Measurements from ENCODE around the gene APBA3.
"Not testable (repeated sequence)": the region's sequence is repeated elsewhere in the genome, so short reads cannot be mapped to it uniquely, and the experiment has no call there.

APBA3 gene

DNA sequence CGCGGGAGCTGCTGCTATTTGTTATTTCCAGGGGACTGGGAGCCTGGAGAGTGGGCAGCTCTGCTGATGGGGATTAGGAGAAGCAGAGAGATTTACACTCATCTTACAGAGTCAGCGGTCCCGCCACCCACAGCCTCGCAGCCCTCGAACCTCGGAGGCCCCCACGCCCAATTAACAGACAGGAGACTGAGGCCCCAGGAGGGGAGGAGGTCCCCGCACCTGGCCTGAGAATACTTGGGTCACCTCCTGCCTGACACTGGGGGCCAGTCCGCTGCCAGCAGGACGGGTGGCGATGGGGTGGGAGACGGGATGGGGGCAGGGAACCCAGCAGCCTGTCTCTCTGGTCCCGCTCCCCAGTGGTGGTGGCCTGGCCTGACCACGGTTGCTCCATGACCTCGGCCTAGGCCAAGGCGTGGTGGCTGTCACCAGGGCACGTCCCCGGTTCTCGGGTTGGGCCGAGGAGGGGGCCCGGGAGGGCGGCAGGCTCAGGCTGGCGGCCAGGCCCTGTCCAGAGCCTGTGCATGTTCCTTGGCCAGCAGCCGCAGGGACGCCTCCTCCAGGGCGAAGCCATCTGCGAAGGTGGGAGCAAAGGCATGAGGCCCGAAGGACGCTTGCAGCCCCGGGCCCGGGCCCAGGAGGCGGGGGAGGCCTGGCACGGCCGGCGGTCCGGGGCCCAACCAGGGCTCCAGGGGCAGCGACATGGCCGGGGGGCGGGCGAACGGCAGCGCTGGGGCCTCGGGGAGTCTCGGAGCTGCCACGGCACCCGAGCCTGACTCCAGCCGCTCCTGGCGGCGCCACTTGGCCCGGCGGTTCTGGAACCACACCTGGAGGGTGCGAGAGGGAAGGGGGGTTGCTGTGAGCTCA, 8.9 kb upstream of the APBA3 start:
- no peak for FAIRE-seq

DNA sequence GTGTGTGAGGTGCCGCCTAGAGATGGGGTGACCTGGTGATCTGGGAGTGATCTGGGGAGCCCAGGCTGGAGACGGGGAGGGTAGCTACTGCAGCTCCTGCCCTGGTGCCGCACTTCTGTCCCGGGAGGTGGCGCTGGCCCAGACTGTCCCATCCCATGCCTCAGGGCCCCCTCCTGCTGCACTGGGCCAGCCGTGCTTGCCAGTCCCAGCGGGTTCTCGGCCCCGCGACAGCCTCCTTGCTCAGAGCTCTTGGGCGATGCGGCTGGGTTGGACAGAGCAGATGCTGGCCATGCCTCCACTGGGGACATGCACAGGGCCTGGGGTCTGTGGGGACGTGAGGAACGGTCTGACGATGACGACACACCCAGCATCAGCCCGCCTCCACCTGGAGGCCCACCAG, 8.0 kb upstream of the APBA3 start:
- FAIRE-seq = no peak

DNA sequence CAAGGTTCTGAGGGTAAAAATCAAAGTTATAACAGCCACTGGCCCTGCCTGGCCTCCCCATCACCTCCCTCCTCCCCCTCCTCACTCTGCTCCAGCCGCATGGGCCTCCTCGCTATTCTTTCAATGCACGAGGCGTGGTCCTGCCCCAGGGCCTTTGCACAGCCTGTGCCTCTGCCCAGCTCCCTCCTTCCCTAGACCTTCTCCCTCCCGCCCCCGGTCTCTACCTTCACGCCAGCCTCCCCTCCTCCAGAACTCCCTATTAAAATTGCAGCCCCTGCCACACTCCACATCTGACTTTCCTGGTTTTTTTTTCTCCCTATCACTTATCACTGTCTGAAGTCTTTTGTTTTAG, 7.2 kb upstream of the APBA3 start:
- FAIRE-seq = no peak

DNA sequence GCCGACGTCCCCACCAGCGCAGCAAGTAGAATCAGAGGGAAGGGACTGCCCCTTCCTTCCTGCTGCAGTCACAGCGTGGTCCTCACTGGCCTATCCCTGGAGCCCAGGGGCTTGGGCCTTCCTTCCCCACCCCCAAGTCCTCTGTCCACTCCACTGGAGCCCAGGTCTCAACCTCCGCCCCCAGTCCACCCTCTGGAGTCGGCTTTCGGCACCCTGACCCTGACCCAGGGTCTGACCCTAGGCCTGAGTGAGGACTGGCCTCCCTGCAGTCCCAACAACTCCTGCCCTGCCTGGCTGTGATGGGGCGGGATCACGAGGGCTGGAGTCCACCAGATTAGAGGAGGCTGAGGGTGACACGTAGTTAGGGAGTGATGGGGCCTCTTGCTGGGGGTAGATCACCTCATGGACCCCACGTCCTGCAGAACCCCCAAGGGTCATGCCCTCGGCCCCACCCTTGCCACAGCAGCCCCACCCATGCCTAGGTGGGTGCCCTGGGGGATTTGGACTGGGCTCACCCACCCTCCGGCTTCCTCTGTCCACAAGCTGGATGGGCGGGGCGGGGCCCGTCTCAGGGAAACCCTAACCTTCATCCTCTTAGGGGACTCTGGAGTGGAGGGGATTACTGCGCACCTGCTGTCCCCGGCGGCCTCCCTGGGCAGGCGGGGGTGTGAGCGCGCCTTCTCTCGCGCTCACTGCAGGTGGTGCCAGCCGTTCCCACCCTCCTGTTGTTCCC, 6.7 kb upstream of the APBA3 start:
- no peak for FAIRE-seq

DNA sequence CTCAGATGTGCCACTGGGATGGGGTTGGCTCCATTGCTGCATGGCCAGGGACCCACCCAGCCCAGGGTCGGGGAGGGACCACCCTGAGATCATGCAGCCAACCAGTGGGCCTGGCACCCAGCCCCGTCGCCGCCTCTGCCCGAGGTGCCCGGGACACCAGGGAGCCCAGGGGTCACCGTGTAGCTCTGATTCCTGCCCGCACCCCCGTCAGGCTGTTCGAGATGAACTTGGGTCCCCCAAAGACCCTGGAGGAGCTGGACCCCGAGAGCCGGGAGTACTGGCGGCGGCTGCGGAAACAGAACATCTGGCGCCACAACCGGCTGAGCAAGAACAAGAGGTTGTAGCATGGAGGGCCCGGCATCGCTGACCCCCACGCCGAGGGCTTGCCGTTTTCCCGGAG, 5.6 kb upstream of the APBA3 start:
- no peak for FAIRE-seq

DNA sequence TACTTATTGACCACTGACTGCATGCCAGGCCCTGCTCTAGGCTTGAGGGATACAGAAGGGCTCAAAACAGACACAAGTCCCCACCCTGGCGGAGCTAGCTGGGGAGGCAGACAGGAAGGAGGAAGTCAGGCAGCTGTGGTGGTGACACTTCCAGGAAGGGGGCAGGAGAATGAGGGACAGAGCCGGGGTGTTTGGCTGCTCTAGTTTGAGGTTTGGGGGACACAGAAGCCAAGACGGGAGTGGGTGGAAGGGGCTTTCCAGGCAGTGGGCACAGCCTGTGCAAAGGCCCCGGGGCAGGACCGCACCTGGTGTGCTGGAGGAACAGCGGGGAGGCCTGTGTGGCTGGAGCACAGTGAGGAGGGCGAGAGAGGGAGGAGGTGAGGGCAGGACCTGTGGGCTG, 5.0 kb upstream of the APBA3 start:
- FAIRE-seq = no peak

DNA sequence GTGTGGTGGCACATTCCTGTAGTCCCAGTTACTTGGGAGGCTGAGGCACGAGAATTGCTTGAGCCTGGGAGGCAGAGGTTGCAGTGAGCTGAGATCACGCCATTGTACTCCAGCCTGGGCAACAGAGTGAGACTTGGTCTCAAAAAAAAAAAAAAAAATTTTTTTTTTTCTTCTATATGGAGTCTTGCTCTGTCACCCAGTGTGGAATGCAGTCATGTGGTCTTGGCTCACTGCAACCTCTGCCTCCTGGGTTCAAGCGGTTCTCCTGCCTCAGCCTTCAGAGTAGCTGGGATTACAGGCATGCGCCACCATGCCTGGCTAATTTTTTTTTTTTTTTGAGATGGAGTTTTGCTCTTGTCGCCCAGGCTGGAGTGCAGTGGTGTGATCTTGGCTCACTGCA, 4.3 kb upstream of the APBA3 start:
- FAIRE-seq = not testable (repeated sequence)

DNA sequence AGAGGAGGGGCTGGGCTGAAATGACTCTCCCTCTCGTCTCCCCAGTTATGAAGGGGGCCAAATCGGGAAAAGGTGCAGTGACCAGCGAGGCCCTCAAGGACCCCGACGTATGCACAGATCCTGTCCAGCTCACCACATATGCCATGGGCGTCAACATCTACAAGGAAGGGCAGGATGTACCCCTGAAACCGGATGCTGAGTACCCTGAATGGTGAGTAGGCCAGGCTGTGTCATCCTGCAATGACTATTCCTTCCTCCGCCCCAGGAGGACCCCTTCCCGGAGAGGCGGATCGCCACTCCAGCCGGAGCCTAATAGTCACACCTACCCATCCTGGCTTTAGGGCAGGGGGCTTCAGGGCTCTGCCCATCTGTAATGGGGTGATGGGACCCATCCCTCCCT, 3.6 kb upstream of the APBA3 start:
- FAIRE-seq = no peak

DNA sequence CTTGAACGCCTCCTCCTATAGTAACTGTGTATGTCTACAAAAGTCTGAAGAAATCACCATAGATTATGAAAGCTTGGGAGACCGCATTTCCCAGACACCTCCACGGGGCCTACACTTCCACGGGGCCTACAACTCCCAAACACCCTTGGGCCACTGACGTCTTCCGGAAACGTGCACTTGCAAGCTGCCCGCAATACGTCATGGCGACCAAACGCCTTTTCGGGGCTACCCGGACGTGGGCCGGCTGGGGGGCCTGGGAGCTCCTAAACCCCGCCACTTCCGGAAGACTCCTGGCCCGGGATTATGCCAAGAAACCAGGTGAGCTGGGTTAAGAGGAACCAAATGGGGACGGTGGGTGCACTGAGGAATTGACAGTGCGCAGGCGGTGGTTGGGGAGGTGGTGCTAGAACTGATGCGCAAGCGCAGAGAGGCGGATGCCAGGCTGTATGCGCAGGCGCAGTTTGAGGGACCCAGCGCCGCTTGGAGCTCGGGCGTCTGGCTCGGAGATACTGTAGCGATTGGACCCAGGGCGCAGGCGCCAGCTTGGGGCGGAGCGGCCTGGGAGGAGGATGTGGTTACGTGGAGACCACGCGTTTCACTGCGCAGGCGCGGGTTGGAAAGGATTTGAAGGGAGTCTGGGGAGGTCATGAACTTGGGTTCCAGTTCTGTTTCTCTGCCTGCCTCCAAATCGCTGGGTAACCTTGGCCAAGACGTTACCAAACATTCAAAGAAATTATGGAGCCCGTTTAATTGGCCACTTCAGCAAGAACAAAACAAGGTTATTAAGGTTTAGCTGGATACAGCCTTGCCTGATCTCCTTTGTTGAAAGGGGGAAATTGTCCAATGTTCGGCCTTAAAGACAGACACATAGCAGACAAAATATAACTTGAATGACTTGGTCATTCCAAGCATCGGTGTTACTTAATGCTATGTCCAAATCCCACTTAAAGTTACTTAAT, 1.3 kb upstream of the APBA3 start, which contains the start of gene MRPL54:
Gene MRPL54 (plus strand): TSS at position 182 of the 959 bp plus-strand sequence. CDS start 19 bp downstream, at position 201.
- peak; percentile 73 for FAIRE-seq

DNA sequence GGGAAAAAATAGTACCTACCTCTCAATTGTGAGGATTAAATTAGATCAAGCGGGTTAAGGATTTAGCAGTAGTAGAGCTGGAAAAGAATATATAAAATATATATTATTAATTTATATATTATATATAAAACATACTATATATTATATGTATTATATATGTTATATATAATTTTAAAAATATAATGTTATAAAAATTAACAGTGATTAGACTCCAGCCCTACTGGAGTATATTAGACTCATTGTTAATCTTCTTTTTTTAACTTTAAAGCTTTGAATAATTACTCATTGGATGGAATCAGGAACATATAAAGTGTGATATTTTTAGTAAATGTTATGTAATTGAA, 610 bp upstream of the APBA3 start:
- FAIRE-seq = no peak

DNA sequence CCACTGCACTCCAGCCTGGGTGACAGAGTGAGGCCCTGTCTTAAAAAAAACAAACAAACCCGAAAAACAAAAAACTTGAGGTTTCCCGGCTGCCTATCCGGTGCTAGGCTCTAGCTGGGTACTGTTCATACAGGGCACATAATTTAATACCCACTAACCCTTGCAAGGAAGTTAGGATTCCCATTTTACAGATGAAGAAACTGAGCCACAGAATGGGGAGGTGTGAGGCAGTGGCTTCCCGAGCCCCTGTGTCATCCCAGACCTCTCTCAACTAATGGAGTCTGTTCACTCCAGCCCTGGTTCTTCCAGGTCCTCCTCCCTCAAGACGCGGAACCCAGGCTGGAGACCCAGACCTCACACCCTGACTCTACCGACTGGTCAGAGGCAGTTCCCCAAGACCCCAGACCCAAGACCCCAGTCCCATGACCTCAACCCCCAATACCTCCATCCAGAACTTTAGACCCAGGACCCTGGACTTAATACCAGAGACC, 576 bp downstream of the APBA3 start:
- no peak for FAIRE-seq

DNA sequence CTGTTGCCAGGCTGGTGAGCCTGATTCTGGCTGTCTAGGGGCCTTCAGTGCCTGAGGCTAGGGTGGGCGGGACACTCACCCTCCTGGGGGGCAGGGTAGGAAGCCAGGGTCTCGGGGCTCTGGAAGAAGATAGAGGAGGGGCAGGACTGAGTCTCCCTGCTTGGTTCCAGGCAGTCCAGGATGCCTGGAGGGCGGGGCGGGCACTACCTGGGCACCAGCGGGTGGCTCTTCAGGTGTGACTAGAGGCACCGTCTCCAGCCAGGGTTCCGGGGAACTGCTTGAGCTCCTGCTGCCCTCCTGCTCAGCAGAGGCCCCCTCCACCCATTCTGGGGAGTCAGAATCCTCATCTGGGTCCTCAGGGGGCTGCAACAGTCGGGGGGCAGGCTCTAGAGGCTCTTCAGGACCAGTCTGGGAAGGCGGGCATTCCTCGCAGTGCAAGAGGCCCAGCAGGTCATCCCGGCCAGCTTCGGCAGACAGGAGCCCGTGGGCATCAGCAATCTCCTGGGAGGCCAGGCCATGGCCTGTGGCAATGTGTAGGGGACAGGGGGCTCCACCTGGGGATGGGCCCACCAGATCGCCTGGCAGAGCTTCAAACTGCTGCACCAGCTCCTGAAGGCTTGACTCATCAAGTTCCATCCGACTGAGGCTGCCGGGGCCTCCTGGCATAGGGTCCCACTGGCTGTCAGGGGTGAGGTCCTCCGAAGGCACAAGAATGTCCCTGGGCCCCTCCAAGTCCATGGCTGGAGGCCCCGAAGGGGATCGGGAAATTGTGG, 1.8 kb downstream of the APBA3 start:
- no peak for FAIRE-seq

DNA sequence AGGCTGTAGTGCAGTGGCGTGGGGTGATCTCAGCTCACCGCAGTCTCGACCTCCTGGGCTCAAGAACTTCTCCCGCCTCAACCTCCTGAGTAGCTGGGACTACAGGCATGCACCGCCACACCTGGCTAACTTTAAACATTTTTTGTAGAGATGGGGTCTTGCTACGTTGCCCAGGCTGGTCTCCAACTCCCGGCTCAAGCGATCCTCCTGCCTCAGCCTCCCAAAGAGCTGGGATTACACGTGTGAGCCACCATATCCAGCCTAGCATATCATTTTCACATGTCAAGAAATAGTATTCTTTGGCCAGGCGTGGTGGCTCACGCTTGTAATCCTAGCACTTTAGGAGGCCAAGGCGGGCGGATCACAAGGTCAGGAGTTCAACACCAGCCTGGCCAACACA, 3.2 kb downstream of the APBA3 start:
- not testable (repeated sequence) for FAIRE-seq

DNA sequence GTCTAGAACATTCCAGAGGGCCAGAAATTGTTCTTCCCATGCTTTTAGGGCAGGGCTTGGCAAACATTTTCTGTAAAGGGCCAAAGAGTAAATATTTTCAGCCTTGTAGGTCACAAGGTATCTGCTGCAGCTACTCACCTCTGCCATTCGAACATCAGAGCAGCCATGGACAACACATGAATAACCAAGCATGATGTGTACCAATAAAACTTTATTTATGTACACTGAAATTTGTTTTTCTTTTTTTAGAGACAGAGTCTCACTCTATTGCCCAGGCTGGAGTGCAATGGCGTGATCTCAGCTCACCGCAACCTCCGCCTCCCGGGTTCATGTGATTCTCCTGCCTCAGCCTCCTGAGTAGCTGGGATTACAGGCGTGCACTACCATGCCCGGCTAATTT, 3.8 kb downstream of the APBA3 start:
- not testable (repeated sequence) for FAIRE-seq

DNA sequence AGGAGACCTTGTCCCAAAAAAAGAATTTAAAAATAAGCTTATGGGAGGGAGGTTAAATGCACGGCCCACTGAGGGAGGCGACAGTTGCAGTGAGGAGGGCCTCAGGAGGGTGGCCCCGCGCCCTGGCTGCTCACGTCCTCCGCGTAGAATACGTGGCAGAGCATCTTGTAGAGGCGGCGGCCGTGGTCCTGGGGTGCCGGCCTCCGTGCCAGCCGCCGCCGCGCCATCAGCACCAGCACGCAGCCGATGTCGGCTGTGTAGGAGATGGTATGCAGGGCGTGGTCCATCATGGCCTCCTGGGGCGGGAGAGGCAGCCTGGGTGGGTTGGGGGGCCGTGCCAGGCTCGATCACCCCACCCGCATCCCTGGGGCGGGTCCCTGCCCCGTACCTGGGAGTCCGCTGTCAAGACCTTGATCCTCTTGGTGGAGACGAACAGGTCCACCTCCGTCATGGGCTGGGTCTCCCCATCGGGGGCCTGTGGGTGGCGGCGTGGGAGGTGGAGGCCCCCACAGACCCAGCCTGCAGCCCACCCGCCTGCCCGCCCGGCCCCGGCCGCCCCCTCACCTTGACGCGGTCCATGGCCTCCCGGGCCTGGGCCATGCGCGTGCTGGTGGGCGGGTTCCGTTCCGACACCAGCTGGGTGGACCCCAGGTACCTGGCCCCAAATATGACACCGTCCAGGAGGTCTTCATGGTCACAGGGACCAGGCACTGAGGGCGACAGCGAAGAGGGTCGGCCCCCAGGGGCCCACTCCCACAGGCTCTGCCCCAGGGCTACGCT, 7.7 kb downstream of the APBA3 start:
- no peak for FAIRE-seq

DNA sequence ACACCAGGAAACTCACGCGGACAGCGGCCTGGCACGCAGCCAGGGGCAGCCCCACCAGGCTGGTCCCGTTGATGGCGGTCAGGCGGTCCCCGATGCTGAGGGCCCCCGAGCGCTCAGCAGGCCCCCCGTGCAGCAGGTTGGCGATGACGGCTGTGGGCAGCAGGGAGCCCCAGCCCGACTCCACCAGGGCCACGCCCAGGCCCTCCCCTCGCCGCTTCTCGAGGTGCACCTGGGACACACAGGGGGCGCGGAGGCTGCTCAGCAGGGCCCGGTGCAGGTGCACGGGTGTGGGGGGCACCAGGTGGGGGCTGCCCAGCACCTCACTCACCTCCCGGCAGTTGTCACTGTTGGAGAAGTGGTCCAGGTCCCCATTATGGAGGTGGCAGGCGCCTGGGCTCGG, 9.0 kb downstream of the APBA3 start:
- FAIRE-seq = no peak

DNA sequence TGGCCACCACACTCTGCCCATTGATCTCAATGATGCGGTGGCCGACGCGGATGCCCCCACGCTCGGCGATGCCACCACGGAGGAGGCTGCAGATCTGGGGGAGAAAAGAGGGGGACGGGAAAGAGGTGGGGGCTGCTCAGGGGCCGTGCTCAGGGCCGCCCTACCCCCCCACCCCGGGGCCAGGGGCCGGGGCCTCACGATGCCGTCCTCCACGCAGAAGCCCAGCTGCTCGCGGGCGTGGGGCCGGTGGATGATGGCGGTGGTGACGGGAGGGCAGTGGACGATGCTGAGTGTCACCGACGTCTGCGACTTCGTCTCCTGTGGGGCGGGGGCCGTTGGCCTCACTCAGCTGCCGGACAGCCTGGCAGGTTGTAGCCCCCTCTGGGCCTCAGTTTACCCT, 10.3 kb downstream of the APBA3 start:
- FAIRE-seq = no peak

DNA sequence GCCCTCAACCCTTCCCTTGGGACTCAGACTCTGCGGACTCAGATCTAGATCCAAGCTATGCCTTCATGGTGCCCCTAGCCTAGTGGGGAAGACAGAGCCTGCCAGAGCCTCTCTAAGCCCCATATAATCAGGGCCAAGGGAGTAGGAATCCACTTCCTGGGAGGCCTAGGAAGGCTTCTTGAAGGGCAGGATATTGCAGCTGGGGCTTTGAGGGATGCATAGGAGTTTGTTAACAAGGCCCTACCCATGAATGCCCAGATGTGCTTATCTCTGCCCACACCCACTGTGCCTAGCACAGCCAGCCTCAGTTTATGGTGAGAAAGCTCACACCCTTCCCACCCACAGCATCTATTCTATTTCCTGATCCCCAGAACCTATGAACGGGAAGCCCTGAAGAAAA, 11.3 kb downstream of the APBA3 start:
- FAIRE-seq = no peak

DNA sequence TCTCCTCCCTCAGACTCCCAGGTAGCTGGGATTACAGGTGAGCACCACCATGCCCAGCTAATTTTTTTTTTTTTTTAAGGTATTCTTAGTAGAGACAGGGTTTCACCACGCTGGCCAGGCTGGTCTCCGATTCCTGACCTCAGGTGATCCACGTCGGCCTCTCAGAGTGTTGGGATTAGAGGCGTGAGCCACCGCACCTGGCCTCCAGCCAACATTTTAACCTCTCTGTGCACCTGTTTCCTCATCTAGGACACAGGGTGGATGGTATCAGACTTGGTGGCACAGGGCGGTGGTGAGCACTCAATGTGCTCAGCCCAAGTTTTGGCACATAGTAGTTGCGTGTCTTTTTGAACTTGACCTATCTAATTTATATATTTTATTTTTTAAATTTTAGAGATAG, 12.5 kb downstream of the APBA3 start:
- no peak for FAIRE-seq

DNA sequence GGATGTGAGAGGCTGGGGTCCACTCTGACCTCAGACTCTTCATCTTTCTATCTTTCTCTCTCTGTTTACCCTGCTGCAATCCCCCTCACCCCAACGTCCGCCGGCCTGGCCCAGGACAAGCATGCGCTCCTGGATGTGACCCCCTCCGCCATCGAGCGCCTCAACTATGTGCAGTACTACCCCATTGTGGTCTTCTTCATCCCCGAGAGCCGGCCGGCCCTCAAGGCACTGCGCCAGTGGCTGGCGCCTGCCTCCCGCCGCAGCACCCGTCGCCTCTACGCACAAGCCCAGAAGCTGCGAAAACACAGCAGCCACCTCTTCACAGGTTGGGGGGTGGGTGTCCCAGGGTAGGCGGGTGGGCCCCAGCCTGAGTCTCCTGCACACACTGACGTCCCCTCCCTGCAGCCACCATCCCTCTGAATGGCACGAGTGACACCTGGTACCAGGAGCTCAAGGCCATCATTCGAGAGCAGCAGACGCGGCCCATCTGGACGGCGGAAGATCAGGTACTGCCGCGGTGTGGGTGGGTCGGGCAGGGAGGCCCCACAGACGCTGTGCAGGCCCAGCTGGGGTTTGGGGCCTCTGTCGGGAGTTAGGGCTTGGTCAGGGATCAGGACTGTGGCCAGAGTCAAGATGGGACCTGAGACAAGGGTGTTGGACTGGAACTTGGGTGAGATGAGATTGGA, 15.0 kb downstream of the APBA3 start:
- FAIRE-seq = no peak
